HCEC 1CT (cell line): Measurements from ENCODE around the gene TMPRSS2.

ENCODE experiments used
- DNase-seq: peaks from one replicate; pipeline ENCODE4 v3.0.0-alpha.2; 2017

Gene TMPRSS2

GRCh38 chr21:41509145-41509496 is 1.2 kb upstream of the TMPRSS2 start:
- no peak for DNase-seq

GRCh38 chr21:41508415-41509144 is 622 bp upstream of the TMPRSS2 start:
- DNase-seq: no peak

- DNase-seq: no peak
Measured at GRCh38 chr21:41506611-41507520, 1.1 kb downstream of the TMPRSS2 start.

- DNase-seq: no peak
Measured at GRCh38 chr21:41506005-41506594, 1.9 kb downstream of the TMPRSS2 start.

- no peak for DNase-seq
Measured at GRCh38 chr21:41504030-41504429, 3.9 kb downstream of the TMPRSS2 start.

- DNase-seq: no peak
Measured at GRCh38 chr21:41503331-41503730, 4.6 kb downstream of the TMPRSS2 start.

- DNase-seq: no peak
Measured at GRCh38 chr21:41501919-41502318, 6.0 kb downstream of the TMPRSS2 start.

- DNase-seq: no peak
Measured at GRCh38 chr21:41500931-41501381, 7.0 kb downstream of the TMPRSS2 start.

GRCh38 chr21:41500363-41500762 is 7.6 kb downstream of the TMPRSS2 start:
- no peak for DNase-seq

- DNase-seq: no peak
Measured at GRCh38 chr21:41499920-41500319, 8.0 kb downstream of the TMPRSS2 start.

GRCh38 chr21:41497788-41498187 is 10.2 kb downstream of the TMPRSS2 start:
- no peak for DNase-seq

- no peak for DNase-seq
Measured at GRCh38 chr21:41497008-41497407, 10.9 kb downstream of the TMPRSS2 start.

- DNase-seq: no peak
Measured at GRCh38 chr21:41494242-41494641, 13.7 kb downstream of the TMPRSS2 start.

- no peak for DNase-seq
Measured at GRCh38 chr21:41491412-41491811, 16.5 kb downstream of the TMPRSS2 start.

- no peak for DNase-seq
Measured at GRCh38 chr21:41490330-41490729, 17.6 kb downstream of the TMPRSS2 start.

GRCh38 chr21:41489329-41489728 is 18.6 kb downstream of the TMPRSS2 start:
- no peak for DNase-seq

GRCh38 chr21:41488080-41488479 is 19.9 kb downstream of the TMPRSS2 start:
- no peak for DNase-seq

GRCh38 chr21:41487082-41487481 is 20.9 kb downstream of the TMPRSS2 start:
- no peak for DNase-seq

- DNase-seq: no peak
Measured at GRCh38 chr21:41483973-41484372, 24.0 kb downstream of the TMPRSS2 start.

- DNase-seq: no peak
Measured at GRCh38 chr21:41483415-41483814, 24.5 kb downstream of the TMPRSS2 start.

GRCh38 chr21:41482980-41483379 is 25.0 kb downstream of the TMPRSS2 start:
- DNase-seq: no peak

- no peak for DNase-seq
Measured at GRCh38 chr21:41482301-41482700, 25.7 kb downstream of the TMPRSS2 start.

GRCh38 chr21:41481191-41481590 is 26.8 kb downstream of the TMPRSS2 start:
- no peak for DNase-seq
